ENCODE data around the gene INSIG1.

DNA sequence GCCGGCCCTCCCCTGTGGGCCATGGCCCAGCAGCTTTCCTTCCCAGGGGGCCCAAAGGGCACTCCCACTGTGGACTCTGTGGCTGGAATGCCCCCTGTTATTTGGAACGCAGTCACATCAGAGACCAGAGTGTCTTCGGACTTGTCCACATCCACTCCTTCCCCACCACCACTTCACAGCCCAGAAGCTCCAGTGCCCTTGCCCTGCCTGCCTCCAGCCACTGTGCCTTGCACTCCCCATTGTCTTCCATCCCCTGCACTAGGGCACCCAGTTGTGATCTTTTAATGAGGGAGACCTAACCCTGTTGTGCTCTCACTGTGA lies 19.4 kb downstream of the INSIG1 start:
- TF ChIP-seq EZH2 (IDR thresholded peaks at IDR 0.05; ENCODE audit: insufficient read depth, poor library complexity, severe bottlenecking) = no peak
- no peak for TF ChIP-seq EZH2phosphoT487 (IDR thresholded peaks at IDR 0.05; ENCODE audit: insufficient read depth, low read depth)
